ENCODE measurements around the gene AK5.
"Not testable (repeated sequence)": the region's sequence is repeated elsewhere in the genome, so short reads cannot be mapped to it uniquely, and the experiment has no call there.

The AK5 gene

DNA sequence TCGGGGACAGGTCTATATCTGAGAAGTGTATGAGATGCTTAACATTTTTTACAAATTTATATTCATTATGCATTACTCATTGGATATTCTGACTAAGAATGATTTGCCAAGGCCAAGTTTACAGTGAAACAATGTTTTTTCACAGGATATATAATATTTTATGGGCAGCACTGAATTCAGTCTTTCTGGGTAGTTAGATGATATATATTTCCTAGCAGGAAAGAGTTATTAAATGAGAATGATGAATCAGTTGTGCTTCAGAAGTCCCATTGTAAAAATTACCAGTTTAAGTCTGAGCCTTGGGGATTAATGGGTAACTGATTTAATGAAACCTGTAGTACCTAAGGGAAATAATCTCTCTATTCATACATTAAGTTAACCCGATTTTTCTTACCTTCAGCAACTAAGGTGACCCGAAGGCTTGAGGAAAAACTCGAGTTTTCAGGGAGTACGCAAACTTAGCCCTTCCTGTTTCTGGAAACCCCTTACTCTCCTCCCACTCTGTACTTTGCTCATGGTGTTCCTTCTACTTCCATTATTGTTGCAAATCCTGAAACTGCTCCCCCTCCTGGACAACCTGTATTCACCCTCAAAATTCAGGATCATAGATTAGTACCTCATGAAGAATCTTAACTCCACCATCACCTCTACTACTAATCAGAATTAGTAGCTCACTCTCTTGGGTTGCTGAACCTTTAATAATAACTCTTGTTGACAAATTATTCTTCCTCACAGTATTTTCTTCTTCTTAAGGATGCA is 135.1 kb downstream of the AK5 start:
- Histone ChIP-seq H3K9me3 (ENCODE audit: insufficient read depth, low read length) (no peaks in the 10 kb centered on the region), H4K20me1 (ENCODE audit: low read depth, low read length) (no peaks in the 10 kb centered on the region), H3K9me2 (replicated peaks; ENCODE audit: insufficient read depth, low read length) (no peaks in the 10 kb centered on the region), H3K27me3 (ENCODE audit: low read length) (no peaks in the 10 kb centered on the region), H3K9ac (ENCODE audit: low read length) (no peak overlapping the region), H3K4me2 (ENCODE audit: low read depth, low read length, poor library complexity, severe bottlenecking) (no peak overlapping the region), H3K27ac (ENCODE audit: low read depth, low read length) (no peak overlapping the region), H3K79me2 (ENCODE audit: insufficient read depth, low read length) (no peaks in the 10 kb centered on the region), H2AFZ (ENCODE audit: low read depth, low read length, severe bottlenecking) (no peak overlapping the region), H3F3A (ENCODE audit: insufficient read depth) (no peaks in the 10 kb centered on the region), H3K36me3 (ENCODE audit: low read length) (no peaks in the 10 kb centered on the region), H3K4me3 (ENCODE audit: insufficient read depth, low read length, poor library complexity, severe bottlenecking) (no peak overlapping the region)
- no peak for TF ChIP-seq CTCF (IDR thresholded peaks at IDR 0.05; ENCODE audit: insufficient read depth, low read length, poor library complexity, severe bottlenecking)
- no peak for TF ChIP-seq EZH2phosphoT487 (conservative IDR thresholded peaks at IDR 0.05; ENCODE audit: low read length)

GRCh38 chr1:77418055-77418454 is 136.2 kb downstream of the AK5 start:
- not testable (repeated sequence) for H2AFZ ChIP-seq (ENCODE audit: low read depth, low read length, severe bottlenecking); H3K4me3 ChIP-seq (ENCODE audit: insufficient read depth, low read length, poor library complexity, severe bottlenecking); H4K20me1 ChIP-seq (ENCODE audit: low read depth, low read length); H3F3A ChIP-seq (ENCODE audit: insufficient read depth); H3K9ac ChIP-seq (ENCODE audit: low read length); H3K9me3 ChIP-seq (ENCODE audit: insufficient read depth, low read length); H3K27ac ChIP-seq (ENCODE audit: low read depth, low read length); H3K79me2 ChIP-seq (ENCODE audit: insufficient read depth, low read length); H3K36me3 ChIP-seq (ENCODE audit: low read length); H3K9me2 ChIP-seq (replicated peaks; ENCODE audit: insufficient read depth, low read length); H3K27me3 ChIP-seq (ENCODE audit: low read length); H3K4me2 ChIP-seq (ENCODE audit: low read depth, low read length, poor library complexity, severe bottlenecking)

DNA sequence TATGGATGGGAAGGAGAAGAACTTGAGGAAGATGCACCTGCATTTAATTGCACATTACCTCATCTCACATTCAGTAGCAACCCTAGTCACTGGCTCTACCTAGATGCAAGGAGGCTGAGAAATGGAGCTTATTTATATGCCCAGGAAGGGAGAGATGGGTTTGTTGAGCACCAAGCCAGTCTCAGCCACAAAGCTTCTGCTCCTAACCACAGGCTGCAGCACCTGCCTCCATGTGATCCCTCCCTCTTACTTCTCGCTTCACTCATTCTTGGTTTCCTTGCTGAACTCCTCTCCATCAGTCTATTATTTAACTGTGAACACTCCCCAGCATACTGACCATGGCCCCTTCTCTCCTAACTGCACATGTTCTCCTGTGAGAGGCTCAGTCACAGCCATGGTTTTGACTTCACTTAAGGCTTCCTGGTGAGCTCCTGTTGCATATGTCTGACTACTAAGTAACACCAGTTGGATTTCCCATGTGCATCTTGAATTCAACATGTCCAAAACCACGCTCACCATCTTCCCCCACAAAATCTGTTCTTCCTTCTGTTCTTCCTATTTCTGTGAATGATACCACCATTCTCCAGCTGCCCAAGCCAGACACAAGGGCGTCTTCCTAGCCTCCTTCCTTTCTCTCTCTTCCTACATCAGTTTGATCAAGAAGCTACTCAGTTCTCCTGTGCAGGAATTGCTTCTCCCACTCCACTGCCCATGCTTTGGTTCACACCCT is 139.8 kb downstream of the AK5 start:
- H3K9me2 ChIP-seq (replicated peaks; ENCODE audit: insufficient read depth, low read length), result no peaks in the 10 kb centered on the region
- H3K9me3 ChIP-seq (ENCODE audit: insufficient read depth, low read length), result no peaks in the 10 kb centered on the region
- no peak overlapping the region for H3K9ac ChIP-seq (ENCODE audit: low read length)
- H4K20me1 ChIP-seq (ENCODE audit: low read depth, low read length), result no peaks in the 10 kb centered on the region
- TF ChIP-seq EZH2phosphoT487 (conservative IDR thresholded peaks at IDR 0.05; ENCODE audit: low read length) (no peak), CTCF (IDR thresholded peaks at IDR 0.05; ENCODE audit: insufficient read depth, low read length, poor library complexity, severe bottlenecking) (no peak)
- no peaks in the 10 kb centered on the region for H3F3A ChIP-seq (ENCODE audit: insufficient read depth)
- H3K79me2 ChIP-seq (ENCODE audit: insufficient read depth, low read length), result no peaks in the 10 kb centered on the region
- no peak overlapping the region for H3K4me2 ChIP-seq (ENCODE audit: low read depth, low read length, poor library complexity, severe bottlenecking)
- no peak overlapping the region for H3K4me3 ChIP-seq (ENCODE audit: insufficient read depth, low read length, poor library complexity, severe bottlenecking)
- no peak overlapping the region for H3K27ac ChIP-seq (ENCODE audit: low read depth, low read length)
- no peak overlapping the region for H2AFZ ChIP-seq (ENCODE audit: low read depth, low read length, severe bottlenecking)
- no peaks in the 10 kb centered on the region for H3K27me3 ChIP-seq (ENCODE audit: low read length)
- no peaks in the 10 kb centered on the region for H3K36me3 ChIP-seq (ENCODE audit: low read length)

DNA sequence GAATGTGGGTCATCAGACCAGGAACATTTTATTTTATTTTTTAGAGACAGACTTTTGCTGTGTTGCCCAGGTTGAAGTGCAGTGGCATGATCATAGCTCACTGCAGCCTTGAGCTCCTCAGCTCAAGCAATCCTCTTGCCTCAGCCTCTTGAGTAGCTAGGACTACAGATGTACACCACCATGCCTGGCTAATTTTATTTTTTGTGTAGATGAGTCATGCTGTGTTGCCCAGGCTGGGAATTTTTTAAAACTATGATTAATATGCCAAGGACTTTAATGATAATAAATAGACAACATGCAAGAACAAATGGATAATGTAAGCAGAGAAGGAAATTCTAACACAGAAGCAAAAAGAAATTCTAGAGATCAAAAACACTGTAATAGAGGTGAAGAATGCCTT is 142.4 kb downstream of the AK5 start:
- H3K4me3 ChIP-seq (ENCODE audit: insufficient read depth, low read length, poor library complexity, severe bottlenecking), result no peak overlapping the region
- H3K9me2 ChIP-seq (replicated peaks; ENCODE audit: insufficient read depth, low read length), result no peaks in the 10 kb centered on the region
- TF ChIP-seq EZH2phosphoT487 (conservative IDR thresholded peaks at IDR 0.05; ENCODE audit: low read length) (no peak), CTCF (IDR thresholded peaks at IDR 0.05; ENCODE audit: insufficient read depth, low read length, poor library complexity, severe bottlenecking) (no peak)
- H4K20me1 ChIP-seq (ENCODE audit: low read depth, low read length), result no peaks in the 10 kb centered on the region
- no peaks in the 10 kb centered on the region for H3K79me2 ChIP-seq (ENCODE audit: insufficient read depth, low read length)
- H3K27me3 ChIP-seq (ENCODE audit: low read length), result no peaks in the 10 kb centered on the region
- H3K27ac ChIP-seq (ENCODE audit: low read depth, low read length), result no peak overlapping the region
- no peak overlapping the region for H2AFZ ChIP-seq (ENCODE audit: low read depth, low read length, severe bottlenecking)
- no peaks in the 10 kb centered on the region for H3F3A ChIP-seq (ENCODE audit: insufficient read depth)
- peaks cover 4% of the 10 kb centered on the region; the same call in 1 of the 2 replicates for H3K9me3 ChIP-seq (ENCODE audit: insufficient read depth, low read length)
- no peak overlapping the region for H3K9ac ChIP-seq (ENCODE audit: low read length)
- H3K36me3 ChIP-seq (ENCODE audit: low read length), result no peaks in the 10 kb centered on the region
- H3K4me2 ChIP-seq (ENCODE audit: low read depth, low read length, poor library complexity, severe bottlenecking), result no peak overlapping the region
